Right lobe of liver (tissue), 6 donors: ENCODE measurements around the gene MDM2. TPM values are rescaled to one million over a fixed set of nuclear protein-coding genes. Genes with fewer than 3 reads are reported as not detected.
A peak's percentile ranks its signal among the peaks of the same experiment; 100 is the strongest.

Experiments
- ATAC-seq, 4 donors: fragments of 200-7000 bp; cut with Tn5 transposase; one replicate each; pipeline ENCODE4 v1.9.1; 2020; ENCODE audit warnings: mild to moderate bottlenecking in 4 of 4, moderate library complexity in 4 of 4
- DNase-seq, 3 donors: peaks; one replicate each; pipeline ENCODE4 v3.0.0-alpha.2; 2020
- H3K27ac ChIP-seq, 3 donors: fragments of 200-600 bp; one replicate each; pipeline ENCODE4 v1.8.0; 2022
- H3K27me3 ChIP-seq, 2 donors: fragments of 200-600 bp; one replicate each; pipeline ENCODE4 v1.8.0; 2022
- H3K36me3 ChIP-seq, 4 donors: fragments of 200-600 bp; sonication (generic) in 1 of 4; one replicate each; pipeline versions ENCODE4 v1.5.1 to v1.8.0; 2017 to 2022; ENCODE audit warnings: control low read depth in 1 of 4
- H3K4me1 ChIP-seq, 4 donors: fragments of 200-600 bp; sonication (generic) in 1 of 4; one replicate each; pipeline versions ENCODE4 v1.5.1 to v1.8.0; 2017 to 2022; ENCODE audit warnings: control low read depth in 1 of 4
- H3K4me3 ChIP-seq, 3 donors: fragments of 200-600 bp; one replicate each; pipeline ENCODE4 v1.8.0; 2022
- H3K9me3 ChIP-seq, 4 donors: fragments of 200-600 bp; sonication (generic) in 1 of 4; one replicate each; pipeline versions ENCODE4 v1.5.1 to v1.8.0; 2017 to 2022; ENCODE audit warnings: control low read depth in 1 of 4
- CTCF ChIP-seq, 4 donors: fragments of 200-600 bp in 3 of 4; fragments of 450-650 bp in 1 of 4; IDR thresholded peaks; one replicate each; pipeline versions ENCODE4 v1.5.1 to v1.8.0; 2016 to 2022; ENCODE audit warnings: antibody characterized with exemption in 4 of 4, mild to moderate bottlenecking in 2 of 4
- POLR2A ChIP-seq: fragments of 450-650 bp; IDR thresholded peaks from one replicate; pipeline ENCODE4 v1.6.1; 2017; ENCODE audit warnings: antibody characterized with exemption, mild to moderate bottlenecking
- WGBS: methylation state at CpG from one replicate; pipeline ENCODE4 v1.1.6; 2018; ENCODE audit warnings: low coverage, low lambda C conversion rate; ENCODE audit not compliant: insufficient coverage; ENCODE audit errors: missing lambda C conversion rate; 5-methylcytosine and 5-hydroxymethylcytosine counted together
- intact Hi-C, 2 donors: fragments of 100-400 bp; cut with DNase I; formaldehyde crosslinking; loops; one replicate each; pipeline versions ENCODE4 v1.11.2 to v1.14.1; 2022
- total RNA-seq, 6 experiments: library from RNA; depleted of rRNA in 2 of 6; stranded (reverse); fragments of >200 nt in 2 of 6; fragmentation: NEBNext Ultra II Directional in 3 of 6; extraction: Animal tissue kit (Norgen Biotek cat#: 25700) in 3 of 6; gene quantifications; one replicate each; pipeline versions ENCODE4 v1.1.0 to v1.2.4, GENCODE V29; 2016 to 2023
- donor health status: DM: no; HTN: yes; CAD: no.
- donor health status: DM: no; HTN: no; CAD: no.
- donor health status: DM: no; HTN: no; CAD: no.
- donor health status: DM: no; HTN: yes; CAD: no.
- donor health status: DM: no; HTN: yes; CAD: no.

Gene MDM2
- total RNA-seq, 6 experiments from 2014 or later, result 56.9 to 74.3 (median 64.0) TPM

GRCh38 chr12:68844788-68845695 lies 37.1 kb downstream of the MDM2 start:
- Histone ChIP-seq H3K27me3 (no peaks in the 10 kb centered on the region), H3K4me1 (peaks cover 0 to 12% (median 2%) of the 10 kb centered on the region in 4 donors), H3K9me3 (no peaks in the 10 kb centered on the region), H3K27ac (no peak overlapping the region), H3K4me3 (no peak overlapping the region), H3K36me3 (peaks cover 0 to 37% (median 14%) of the 10 kb centered on the region in 4 donors)
- 87% methylated on average over 10 of the region's 14 CpGs for WGBS
- DNase-seq (no peak), ATAC-seq (no peak)
- intact Hi-C loops, result no loop called here
- TF ChIP-seq CTCF (IDR thresholded peaks at IDR 0.05) (no peak), POLR2A (peak; percentile 9)

GRCh38 chr12:68846811-68847210 lies 38.8 kb downstream of the MDM2 start:
- Histone ChIP-seq H3K27ac (peak overlapping the region in 1 of 3 donors; percentile 30), H3K4me1 (peaks cover 0 to 20% (median 3%) of the 10 kb centered on the region in 4 donors), H3K9me3 (no peaks in the 10 kb centered on the region), H3K4me3 (no peak overlapping the region), H3K27me3 (no peaks in the 10 kb centered on the region), H3K36me3 (peaks cover 0 to 19% (median 9%) of the 10 kb centered on the region in 4 donors)
- TF ChIP-seq POLR2A (no peak), CTCF (IDR thresholded peaks at IDR 0.05) (no peak)
- intact Hi-C loops, result no loop called here
- ATAC-seq (no peak), DNase-seq (no peak)
- WGBS, result 53% methylated on average over 3 of the region's 3 CpGs

GRCh38 chr12:68850390-68850789 lies 42.4 kb downstream of the MDM2 start:
- peak; percentile 83 to 91 (median 86) for ATAC-seq
- peak overlapping the region; percentile 73 to 90 (median 90) for H3K27ac ChIP-seq

GRCh38 chr12:68851592-68852306 lies 43.8 kb downstream of the MDM2 start:
- Histone ChIP-seq H3K27me3 (no peaks in the 10 kb centered on the region), H3K27ac (peak overlapping the region; percentile 73 to 90 (median 88)), H3K4me3 (no peak overlapping the region), H3K36me3 (peaks cover 0 to 4% (median 1%) of the 10 kb centered on the region in 4 donors), H3K9me3 (no peaks in the 10 kb centered on the region), H3K4me1 (peaks cover 0 to 30% (median 6%) of the 10 kb centered on the region in 4 donors)
- intact Hi-C loops, result no loop called here
- ATAC-seq (no peak), DNase-seq (no peak)
- 100% methylated on average over 1 of the region's 2 CpGs for WGBS
- TF ChIP-seq POLR2A (no peak), CTCF (IDR thresholded peaks at IDR 0.05) (no peak)

More at GRCh38 chr12:68850390-68850789, 42.4 kb downstream of the MDM2 start:
- TF ChIP-seq CTCF (IDR thresholded peaks at IDR 0.05), result no peak
- TF ChIP-seq POLR2A, result no peak
- Histone ChIP-seq H3K4me3 (no peak overlapping the region), H3K9me3 (no peaks in the 10 kb centered on the region), H3K4me1 (peaks cover 0 to 30% (median 6%) of the 10 kb centered on the region in 4 donors), H3K36me3 (no peaks in the 10 kb centered on the region), H3K27me3 (no peaks in the 10 kb centered on the region)
- DNase-seq, result no peak
- WGBS, result 25% methylated on average over 4 of the region's 4 CpGs
- intact Hi-C loops, result no loop called here
